Right ventricle myocardium superior (tissue), 1 donor: ENCODE measurements around the gene FERMT3. TPM values are rescaled to one million over a fixed set of nuclear protein-coding genes. Genes with fewer than 3 reads are reported as not detected.
"Not testable (repeated sequence)": the region's sequence is repeated elsewhere in the genome, so short reads cannot be mapped to it uniquely, and the experiment has no call there.

Experiments used
- ATAC-seq: fragments of 200-7000 bp; cut with Tn5 transposase; one replicate; pipeline ENCODE4 v1.9.1; 2020; ENCODE audit warnings: mild to moderate bottlenecking; ENCODE audit not compliant: poor library complexity
- DNase-seq: peaks from one replicate; pipeline ENCODE4 v3.0.0-alpha.2; 2020
- intact Hi-C: fragments of 100-400 bp; cut with DNase I; formaldehyde crosslinking; loops from one replicate; pipeline ENCODE4 v1.11.2; 2022
- long read RNA-seq: library from polyadenylated mRNA; unstranded; transcript quantifications from one replicate; pipeline ENCODE4 v2.0.0, GENCODE V29; 2021
- total RNA-seq: library from RNA; stranded (reverse); fragmentation: NEBNext Ultra II Directional; extraction: Animal tissue kit (Norgen Biotek cat#: 25700); gene quantifications from one replicate; pipeline ENCODE4 v1.2.1, GENCODE V29; 2021
- donor health status: DM: no; HTN: yes; CAD: no; lungs with severe emphysema.

The FERMT3 gene
- total RNA-seq: 6.0 TPM
- long read RNA-seq, partial matches to known transcripts: 5 of 13 reads
- long read RNA-seq, other reads (novel, unspliced or antisense): 4 of 13 reads

DNA sequence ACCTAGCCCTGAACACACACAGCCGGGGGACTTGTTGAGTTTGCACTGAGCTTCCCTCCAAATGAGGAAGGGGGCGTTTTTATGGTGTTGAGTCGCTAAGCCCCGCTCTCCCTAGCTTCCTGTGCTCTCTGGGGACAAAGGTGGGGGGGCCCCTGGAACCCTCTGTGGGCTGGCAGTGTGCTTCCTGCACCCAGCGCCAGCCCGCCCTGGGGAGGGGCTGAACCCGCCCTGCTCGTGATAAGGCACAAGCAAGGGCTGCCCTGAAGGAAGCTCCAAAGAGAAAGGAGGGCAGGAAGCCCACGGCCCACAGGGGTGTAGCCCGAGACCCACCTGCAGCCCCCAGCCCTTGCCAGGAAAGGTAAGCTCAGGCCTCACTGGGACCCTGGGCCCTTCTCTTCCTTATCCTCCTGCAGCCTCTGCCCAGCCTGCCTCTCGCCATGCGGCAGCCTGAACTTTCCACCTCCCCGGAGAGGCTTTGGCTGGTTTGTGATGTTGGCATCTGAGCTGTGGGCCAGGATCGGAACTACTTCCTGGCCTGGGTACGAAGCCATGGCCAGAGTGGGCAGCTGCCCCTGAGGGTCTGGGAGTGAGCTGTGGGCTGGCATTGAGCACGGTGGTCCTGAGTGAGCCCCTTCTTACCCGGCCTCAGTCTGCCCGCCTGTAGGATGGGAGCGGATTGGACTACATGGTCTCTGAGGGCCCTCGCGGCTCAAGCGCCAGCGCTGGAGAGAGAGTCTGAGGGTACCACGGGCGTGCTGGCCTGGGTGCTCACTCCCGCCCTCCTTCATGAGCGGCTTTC, at the start of gene FERMT3:
TSS of gene FERMT3 (plus strand) at position 265 of the 799 bp plus-strand sequence. CDS start 644 bp downstream, outside the sequence.
- DNase-seq: peak; percentile 85

DNA sequence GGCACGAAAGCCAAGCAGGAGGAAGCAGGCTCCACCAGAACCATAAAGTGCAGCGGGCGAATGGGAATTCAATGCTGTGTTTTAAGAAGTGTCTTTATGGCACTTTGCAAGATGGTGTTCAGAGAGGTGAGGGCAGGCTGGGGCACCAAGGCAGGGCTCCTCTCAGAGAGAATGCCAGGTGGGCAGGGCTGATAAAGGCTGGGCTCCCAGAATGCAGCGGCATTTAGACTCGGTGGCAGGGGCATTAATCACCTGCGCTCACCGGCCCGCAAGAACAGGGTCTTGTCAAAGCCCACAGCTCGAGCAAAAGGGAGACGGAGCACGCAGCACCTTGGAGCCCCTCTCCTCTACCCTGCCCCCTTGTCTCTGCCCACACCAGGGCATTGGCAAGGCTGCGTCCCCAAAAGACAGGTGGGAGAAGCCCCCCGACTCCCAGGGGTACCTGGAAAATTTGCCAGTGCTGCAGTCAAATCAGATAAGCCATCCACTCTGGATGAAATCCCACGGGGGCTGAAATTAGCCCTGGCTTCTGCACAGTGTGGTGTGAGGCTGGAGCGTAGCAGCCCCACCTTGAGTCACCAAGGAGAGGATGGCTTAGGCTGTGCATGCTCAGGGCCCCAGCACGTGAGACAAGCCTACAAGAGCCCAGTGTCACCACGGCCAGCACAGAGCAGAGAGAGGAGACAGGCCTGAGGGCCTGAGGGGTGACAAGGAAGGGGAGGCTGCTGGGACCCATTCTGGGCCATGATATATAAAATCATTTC, 48.7 kb upstream of the FERMT3 start:
- no peak for ATAC-seq
- DNase-seq: no peak
- intact Hi-C loops: loop anchor here (10.0 kb wide), 1 partner anchor 313 kb away; no protein-coding TSS in a partner anchor

More for the DNA sequence above, at the start of gene FERMT3:
- intact Hi-C loops: no loop called here
- peak; percentile 59 for ATAC-seq

DNA sequence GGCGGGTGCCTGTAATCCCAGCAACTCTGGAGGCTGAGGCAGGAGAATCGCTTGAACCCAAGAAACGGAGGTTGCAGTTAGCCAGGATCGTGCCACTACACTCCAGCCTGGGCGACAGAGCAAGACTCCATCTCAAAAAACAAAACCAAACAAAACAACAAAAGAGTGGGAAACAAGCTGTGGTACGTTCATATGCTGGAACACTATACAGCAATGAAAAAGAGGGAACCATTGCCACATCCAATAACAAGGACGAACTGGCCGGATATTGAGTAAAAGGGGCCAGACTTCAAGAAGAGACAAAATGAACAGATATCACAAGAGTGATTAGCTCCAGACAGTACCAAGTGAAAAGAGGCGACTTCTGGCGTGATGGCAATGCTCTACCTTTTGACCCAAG, 45.5 kb upstream of the FERMT3 start:
- intact Hi-C loops: no loop called here
- DNase-seq (no peak), ATAC-seq (no peak)

DNA sequence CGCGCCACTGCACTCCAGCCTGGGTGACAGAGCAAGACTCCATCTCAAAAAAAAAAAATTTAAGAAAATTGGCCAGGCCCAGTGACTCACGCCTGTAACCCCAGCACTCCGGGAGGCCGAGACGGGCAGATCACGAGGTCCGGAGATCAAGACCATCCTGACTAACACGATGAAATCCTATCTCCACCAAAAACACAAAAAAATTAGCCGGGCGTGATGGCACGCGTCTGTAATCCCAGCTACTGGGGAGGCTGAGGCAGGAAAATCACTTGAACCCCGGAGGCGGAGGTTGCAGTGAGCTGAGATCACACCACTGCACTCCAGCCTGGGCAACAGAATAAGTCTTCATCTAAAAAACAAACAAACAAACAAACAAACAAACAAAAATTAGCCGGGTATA, 43.8 kb upstream of the FERMT3 start:
- ATAC-seq, DNase-seq, intact Hi-C loops: not testable (repeated sequence)

DNA sequence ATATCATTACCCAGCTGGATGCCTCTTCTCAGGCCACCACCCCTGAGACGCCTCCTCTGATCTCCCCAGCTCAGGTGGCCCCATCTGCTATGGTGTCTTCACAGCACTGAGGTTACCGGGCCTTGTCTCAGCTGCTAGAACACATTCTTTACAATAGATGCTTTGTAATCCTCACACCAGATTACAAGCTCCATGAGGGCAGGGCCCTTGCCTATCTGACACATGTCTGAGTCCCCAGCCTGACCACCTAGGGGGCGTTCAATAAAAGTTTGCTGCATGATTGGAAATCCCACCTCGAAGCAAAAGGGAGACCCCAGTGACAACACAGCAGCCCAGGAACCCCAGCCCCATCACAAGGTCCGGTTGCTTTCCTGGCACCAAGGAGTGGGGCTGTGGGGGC, 42.6 kb upstream of the FERMT3 start:
- intact Hi-C loops: no loop called here
- DNase-seq (no peak), ATAC-seq (no peak)

GRCh38 chr11:64164392-64165312, 41.9 kb upstream of the FERMT3 start:
- peak; percentile 65 for DNase-seq

GRCh38 chr11:64165481-64165841, 41.1 kb upstream of the FERMT3 start:
- intact Hi-C loops: no loop called here
- peak; percentile 60 for DNase-seq
- ATAC-seq: peak; percentile 45

More at GRCh38 chr11:64164392-64165312, 41.9 kb upstream of the FERMT3 start:
- intact Hi-C loops: no loop called here
- peak; percentile 67 for ATAC-seq

GRCh38 chr11:64165842-64166635, 40.5 kb upstream of the FERMT3 start, which contains the start of gene MACROD1:
Gene MACROD1 (minus strand): TSS chr11:64166113. CDS start chr11:64165994, 119 bp downstream.
- ATAC-seq: peak; percentile 93
- DNase-seq: peak; percentile 94
- intact Hi-C loops: no loop called here

DNA sequence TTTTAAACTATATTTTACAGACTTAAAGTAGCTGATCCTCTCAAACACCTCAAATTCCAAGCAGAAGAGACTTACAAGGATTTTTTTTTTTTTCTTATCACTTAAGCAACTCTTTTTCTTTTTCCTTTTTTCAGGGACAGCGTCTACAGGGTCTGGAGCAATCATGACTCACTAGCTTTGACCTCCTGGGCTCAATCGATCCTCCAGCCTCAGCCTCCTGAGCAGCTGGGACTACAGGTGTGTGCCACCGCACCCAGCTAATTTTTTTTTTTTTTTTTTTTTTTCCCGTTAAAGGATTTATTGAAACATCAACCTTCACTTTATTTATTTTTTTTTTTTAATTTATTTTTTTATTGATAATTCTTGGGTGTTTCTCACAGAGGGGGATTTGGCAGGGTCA, 36.1 kb upstream of the FERMT3 start:
- ATAC-seq (no peak), DNase-seq (no peak)
- intact Hi-C loops: no loop called here

GRCh38 chr11:64173616-64174355, 32.7 kb upstream of the FERMT3 start:
- intact Hi-C loops: no loop called here
- ATAC-seq (peak; percentile 12), DNase-seq (no peak)

DNA sequence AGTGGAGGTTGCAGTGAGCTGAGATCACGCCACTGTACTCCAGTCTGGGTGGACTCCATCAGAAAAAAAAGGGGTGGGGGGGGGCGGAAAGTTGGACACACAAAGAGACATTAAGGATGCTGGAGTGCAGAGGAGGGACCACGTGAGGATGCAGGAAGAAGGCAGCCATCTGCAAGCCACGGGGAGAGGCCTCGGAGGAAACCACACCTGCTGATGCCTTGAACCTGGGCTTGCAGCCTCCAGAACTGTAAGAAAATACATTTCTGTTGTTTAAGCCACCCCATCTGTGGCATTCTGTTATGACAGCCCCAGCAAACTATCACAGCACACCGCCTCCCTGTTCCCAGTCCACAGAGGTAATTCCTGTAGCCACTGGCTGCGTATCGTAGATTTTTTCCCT, 29.8 kb upstream of the FERMT3 start:
- intact Hi-C loops: no loop called here
- no peak for DNase-seq
- no peak for ATAC-seq

- DNase-seq: no peak
- intact Hi-C loops: no loop called here
- no peak for ATAC-seq
Observed at GRCh38 chr11:64178203-64178602, 28.3 kb upstream of the FERMT3 start.

DNA sequence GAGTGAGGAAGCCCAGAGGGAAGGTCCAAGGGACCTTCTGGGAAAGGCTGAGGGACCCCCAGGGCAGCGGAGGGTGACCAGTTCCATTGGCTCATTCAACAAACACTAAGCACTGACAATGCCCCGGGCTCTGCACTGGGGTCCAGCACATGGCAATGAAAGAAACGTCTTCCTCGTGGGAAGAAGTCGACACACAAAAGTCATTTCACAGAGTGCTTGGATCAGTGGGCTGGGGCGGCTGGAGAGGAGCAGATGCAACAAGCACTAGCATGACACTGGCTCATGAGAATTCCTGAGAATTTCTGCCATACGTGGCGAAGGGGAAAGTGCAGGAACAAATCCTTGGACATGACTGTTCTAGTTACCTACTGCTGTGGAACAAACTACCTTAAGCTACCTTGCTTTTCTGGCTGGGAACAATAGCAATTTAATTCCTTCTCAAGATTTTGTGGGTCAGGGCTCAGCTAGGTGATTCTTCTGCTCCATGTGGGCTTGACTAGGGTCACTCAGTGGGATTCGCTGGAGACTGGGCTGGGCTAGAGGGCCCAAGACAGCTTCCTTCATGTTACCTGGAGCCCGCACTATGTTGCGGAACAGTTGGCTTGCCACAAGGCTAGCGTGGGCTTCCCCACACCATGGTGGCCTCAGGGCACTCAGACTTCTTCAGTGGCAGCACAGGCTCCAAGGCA, 27.4 kb upstream of the FERMT3 start:
- ATAC-seq: no peak
- intact Hi-C loops: no loop called here
- DNase-seq: no peak

- DNase-seq (no peak), ATAC-seq (no peak)
- intact Hi-C loops: no loop called here
Observed at GRCh38 chr11:64180891-64181290, 25.6 kb upstream of the FERMT3 start.

- ATAC-seq: peak; percentile 75
- intact Hi-C loops: no loop called here
- DNase-seq: peak; percentile 95
Observed at GRCh38 chr11:64181506-64182411, 24.8 kb upstream of the FERMT3 start.

DNA sequence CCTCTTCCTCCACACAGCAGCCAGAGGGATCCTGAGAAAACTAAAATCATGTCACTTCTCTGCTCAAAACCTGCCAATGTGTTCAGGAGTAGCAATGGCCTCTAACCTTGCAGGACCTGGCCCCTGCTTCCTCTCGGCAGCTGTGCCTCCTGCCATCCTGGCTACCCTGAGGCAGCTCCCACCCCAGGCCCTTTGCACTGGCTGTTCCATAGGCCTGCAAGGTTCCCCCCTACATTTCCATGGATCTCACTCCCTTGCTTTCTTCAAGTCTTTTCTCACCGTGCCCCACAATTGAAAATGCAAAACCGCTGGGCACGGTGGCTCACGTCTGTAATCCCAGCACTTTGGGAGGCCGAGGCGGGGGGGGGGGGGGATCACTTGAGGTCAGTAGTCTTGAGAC, 22.6 kb upstream of the FERMT3 start:
- intact Hi-C loops: no loop called here

More for the DNA sequence above, 22.6 kb upstream of the FERMT3 start:
- DNase-seq: no peak
- ATAC-seq: no peak
